ENCODE measurements around the gene PCDHGA9.

The PCDHGA9 gene

GRCh38 chr5:141441571-141442170 is 39.1 kb downstream of the PCDHGA9 start:
- no peak for TF ChIP-seq CTCF (IDR thresholded peaks at IDR 0.05; ENCODE audit: low read depth, low read length)
- Histone ChIP-seq H3K4me3 (ENCODE audit: low read depth, low read length) (no peak overlapping the region), H3K9me3 (no peaks in the 10 kb centered on the region)

More at GRCh38 chr5:141441571-141442170, 39.1 kb downstream of the PCDHGA9 start:
- no peaks in the 10 kb centered on the region for H3K36me3 ChIP-seq
- DNase-seq: no peak
- H3K4me1 ChIP-seq: no peaks in the 10 kb centered on the region
- no peaks in the 10 kb centered on the region for H3K27me3 ChIP-seq
